ENCODE results near the gene IFNL3.

GRCh38 chr19:39230096-39230764, 14.6 kb downstream of the IFNL3 start:
- TF ChIP-seq CTCF (IDR thresholded peaks at IDR 0.05; ENCODE audit: insufficient read depth, low read length) (no peak), POLR2AphosphoS5 (IDR thresholded peaks at IDR 0.05; ENCODE audit: low read depth) (no peak), SPI1 (IDR thresholded peaks at IDR 0.05; ENCODE audit: borderline replicate concordance, low read depth) (no peak), GABPA (IDR thresholded peaks at IDR 0.05; ENCODE audit: low read depth) (no peak)
- TF ChIP-seq, protein P1, sequence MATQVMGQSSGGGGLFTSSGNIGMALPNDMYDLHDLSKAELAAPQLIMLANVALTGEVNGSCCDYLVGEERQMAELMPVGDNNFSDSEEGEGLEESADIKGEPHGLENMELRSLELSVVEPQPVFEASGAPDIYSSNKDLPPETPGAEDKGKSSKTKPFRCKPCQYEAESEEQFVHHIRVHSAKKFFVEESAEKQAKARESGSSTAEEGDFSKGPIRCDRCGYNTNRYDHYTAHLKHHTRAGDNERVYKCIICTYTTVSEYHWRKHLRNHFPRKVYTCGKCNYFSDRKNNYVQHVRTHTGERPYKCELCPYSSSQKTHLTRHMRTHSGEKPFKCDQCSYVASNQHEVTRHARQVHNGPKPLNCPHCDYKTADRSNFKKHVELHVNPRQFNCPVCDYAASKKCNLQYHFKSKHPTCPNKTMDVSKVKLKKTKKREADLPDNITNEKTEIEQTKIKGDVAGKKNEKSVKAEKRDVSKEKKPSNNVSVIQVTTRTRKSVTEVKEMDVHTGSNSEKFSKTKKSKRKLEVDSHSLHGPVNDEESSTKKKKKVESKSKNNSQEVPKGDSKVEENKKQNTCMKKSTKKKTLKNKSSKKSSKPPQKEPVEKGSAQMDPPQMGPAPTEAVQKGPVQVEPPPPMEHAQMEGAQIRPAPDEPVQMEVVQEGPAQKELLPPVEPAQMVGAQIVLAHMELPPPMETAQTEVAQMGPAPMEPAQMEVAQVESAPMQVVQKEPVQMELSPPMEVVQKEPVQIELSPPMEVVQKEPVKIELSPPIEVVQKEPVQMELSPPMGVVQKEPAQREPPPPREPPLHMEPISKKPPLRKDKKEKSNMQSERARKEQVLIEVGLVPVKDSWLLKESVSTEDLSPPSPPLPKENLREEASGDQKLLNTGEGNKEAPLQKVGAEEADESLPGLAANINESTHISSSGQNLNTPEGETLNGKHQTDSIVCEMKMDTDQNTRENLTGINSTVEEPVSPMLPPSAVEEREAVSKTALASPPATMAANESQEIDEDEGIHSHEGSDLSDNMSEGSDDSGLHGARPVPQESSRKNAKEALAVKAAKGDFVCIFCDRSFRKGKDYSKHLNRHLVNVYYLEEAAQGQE (IDR thresholded peaks at IDR 0.05; ENCODE audit: insufficient replicate concordance, low read depth), result no peak

Data from HL-60 (cell line).